ENCODE results near the gene PPARA.
"Not testable (repeated sequence)": the region's sequence is repeated elsewhere in the genome, so short reads cannot be mapped to it uniquely, and the experiment has no call there.

GRCh38 chr22:46132193-46132829 lies 18.0 kb upstream of the PPARA start:
- TF ChIP-seq CTCF, POLR2A (IDR thresholded peaks at IDR 0.05): not testable (repeated sequence)
